ENCODE results near the gene ZNF883. TPM values are rescaled to one million over a fixed set of nuclear protein-coding genes. Genes with fewer than 3 reads are reported as not detected.
A peak's percentile ranks its signal among the peaks of the same experiment; 100 is the strongest.

The ZNF883 gene
- total RNA-seq, 1 experiment from 2014 or later = 1.0 TPM

GRCh38 chr9:112921549-112921948 lies 90.4 kb downstream of the ZNF883 start:
- DNase-seq (ENCODE audit: low read depth) = peak; percentile 64

GRCh38 chr9:112917987-112918362 lies 94.0 kb downstream of the ZNF883 start:
- no peak for DNase-seq (ENCODE audit: low read depth)

GRCh38 chr9:112917047-112917986 lies 94.7 kb downstream of the ZNF883 start:
- DNase-seq (ENCODE audit: low read depth) = no peak

DNA sequence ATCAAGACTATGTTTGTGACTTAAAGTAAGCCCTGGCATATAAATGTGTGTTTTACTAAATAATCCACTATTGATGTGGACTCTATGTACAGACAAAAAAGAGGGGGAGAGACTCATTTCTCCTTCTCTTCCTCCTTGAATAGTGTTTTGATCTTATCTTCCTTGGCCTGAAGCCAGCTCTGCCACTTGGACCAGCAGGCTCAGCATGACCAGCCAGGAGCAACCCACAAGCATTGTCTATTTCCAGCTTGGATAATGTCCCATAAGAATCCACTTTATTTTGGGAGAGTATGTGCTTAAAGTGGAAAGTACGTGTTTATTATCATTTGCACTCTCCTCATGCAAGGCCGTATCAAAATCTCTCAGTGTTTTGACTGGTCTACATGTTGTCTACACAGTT lies 97.5 kb downstream of the ZNF883 start:
- DNase-seq (ENCODE audit: low read depth) = no peak

DNA sequence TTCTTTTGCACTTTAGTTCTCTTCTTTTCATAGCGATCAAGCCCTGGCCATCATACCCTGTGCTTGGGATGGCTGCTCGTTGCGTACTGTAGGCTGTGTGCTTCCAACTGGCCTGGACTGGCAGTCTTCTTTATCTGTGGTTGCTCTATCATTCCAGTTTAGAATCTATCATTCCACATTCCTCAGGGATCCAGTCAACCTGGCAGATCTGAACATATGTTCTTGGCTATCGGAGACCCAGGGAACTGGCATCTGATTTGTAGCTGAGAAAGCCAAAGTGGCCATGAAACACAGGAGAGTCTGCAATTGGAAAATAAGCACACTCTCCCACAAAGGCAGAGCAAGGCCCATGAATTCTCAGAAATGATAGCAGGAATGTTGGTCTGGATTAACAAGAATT lies 98.7 kb downstream of the ZNF883 start:
- no peak for DNase-seq (ENCODE audit: low read depth)

- DNase-seq (ENCODE audit: low read depth) = no peak
Observed at GRCh38 chr9:112912636-112913035, 99.4 kb downstream of the ZNF883 start.

- no peak for DNase-seq (ENCODE audit: low read depth)
Observed at GRCh38 chr9:112911736-112912135, 100.3 kb downstream of the ZNF883 start.

Other genes with a start within 250 kb of the ZNF883 start
- gene SLC46A2, start 121.3 kb downstream of the ZNF883 start, total RNA-seq (2014; rRNA removed) = not detected in 2 replicates
- 3.3 and 4.9 TPM in 2 replicates for gene ZFP37, start 44.5 kb upstream of the ZNF883 start, total RNA-seq (2014; rRNA removed)
- gene SLC31A2, start 138.8 kb upstream of the ZNF883 start, total RNA-seq (2014; rRNA removed) = 78.7 and 88.0 TPM in 2 replicates
- gene FKBP15, start 209.1 kb upstream of the ZNF883 start, total RNA-seq (2014; rRNA removed) = 24.9 and 28.5 TPM in 2 replicates
- gene SLC31A1, start 209.4 kb upstream of the ZNF883 start, total RNA-seq (2014; rRNA removed) = 15.1 and 15.8 TPM in 2 replicates